Thoracic aorta (tissue), 2 donors: ENCODE measurements around the gene APBA2. TPM values are rescaled to one million over a fixed set of nuclear protein-coding genes. Genes with fewer than 3 reads are reported as not detected.
"Not testable (repeated sequence)": the region's sequence is repeated elsewhere in the genome, so short reads cannot be mapped to it uniquely, and the experiment has no call there.

ENCODE experiments used
- ATAC-seq: fragments of 150-250 bp; one replicate; pipeline ENCODE4 v1.8.0; 2017; ENCODE audit warnings: low read depth; ENCODE audit not compliant: insufficient number of reproducible peaks, low FRiP score
- DNase-seq: peaks from one replicate; pipeline ENCODE4 v3.0.0-alpha.2; 2020; ENCODE audit warnings: low spot score
- H3K27ac ChIP-seq, 2 donors: fragments of 200-600 bp; sonication (generic); 1 replicate in 1 of 2; 2 replicates in 1 of 2; pipeline ENCODE4 v1.5.1; 2016; ENCODE audit warnings: mild to moderate bottlenecking in 2 of 2, moderate library complexity in 2 of 2
- H3K27me3 ChIP-seq: fragments of 200-600 bp; sonication (generic); replicated peaks from 2 replicates; pipeline ENCODE4 v1.6.0; 2016; ENCODE audit warnings: mild to moderate bottlenecking; ENCODE audit not compliant: insufficient read depth
- H3K36me3 ChIP-seq: fragments of 200-600 bp; sonication (generic); one replicate; pipeline ENCODE4 v1.5.1; 2016
- H3K4me1 ChIP-seq, 2 donors: fragments of 200-600 bp; sonication (generic); 1 replicate in 1 of 2; 2 replicates in 1 of 2; pipeline versions ENCODE4 v1.5.1 to v1.6.0; 2016; ENCODE audit warnings: low read depth in 2 of 2, mild to moderate bottlenecking in 1 of 2; ENCODE audit not compliant: control insufficient read depth in 1 of 2
- H3K4me3 ChIP-seq: fragments of 200-600 bp; sonication (generic); 2 replicates; pipeline ENCODE4 v1.5.1; 2016; ENCODE audit warnings: mild to moderate bottlenecking
- H3K9me3 ChIP-seq: fragments of 200-600 bp; sonication (generic); 2 replicates; pipeline ENCODE4 v1.5.1; 2016
- CTCF ChIP-seq: fragments of 200-600 bp; sonication (generic); IDR thresholded peaks from one replicate; pipeline ENCODE4 v1.5.1; 2019; ENCODE audit warnings: antibody characterized with exemption
- total RNA-seq, 2 donors: library from RNA; depleted of rRNA; stranded (reverse); fragments of >200 nt; gene quantifications; one replicate each; pipeline versions ENCODE4 v1.1.0 to v1.2.3, GENCODE V29; 2016

The APBA2 gene
- total RNA-seq, 2 donors from 2014 or later, result 4.9 to 5.6 TPM

DNA sequence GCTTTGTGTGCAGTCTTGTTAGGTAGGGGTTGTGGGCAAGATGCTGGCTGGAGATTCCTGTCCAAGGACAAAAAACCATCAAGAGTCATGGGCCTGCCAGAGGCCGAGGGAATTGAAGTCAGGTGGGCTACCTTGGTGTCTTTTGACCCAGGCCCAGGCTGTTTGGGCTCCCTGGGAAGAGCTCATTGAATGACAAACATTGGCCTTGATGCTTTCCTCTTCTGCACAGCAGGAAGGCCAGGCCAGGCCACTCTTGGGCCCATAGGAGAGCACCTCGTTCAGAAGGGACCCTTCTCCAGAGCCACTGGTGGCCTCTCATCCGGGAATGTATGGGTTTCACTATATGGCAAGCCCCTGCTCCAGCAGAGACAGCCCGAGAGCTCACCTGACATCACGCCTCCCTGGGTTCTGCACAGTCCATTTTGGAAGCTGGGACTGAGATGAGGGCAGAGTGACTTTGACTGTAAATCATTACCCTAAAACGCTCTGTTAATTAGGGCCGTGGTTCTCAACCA lies 214.8 kb downstream of the APBA2 start:
- no peak for ATAC-seq
- no peaks in the 10 kb centered on the region for H3K9me3 ChIP-seq
- no peak for TF ChIP-seq CTCF
- no peaks in the 10 kb centered on the region for H3K27me3 ChIP-seq
- H3K4me1 ChIP-seq, result no peaks in the 10 kb centered on the region
- no peak overlapping the region for H3K27ac ChIP-seq
- H3K4me3 ChIP-seq, result no peak overlapping the region
- H3K36me3 ChIP-seq, result no peaks in the 10 kb centered on the region
- DNase-seq, result no peak

- TF ChIP-seq CTCF, result no peak
- no peaks in the 10 kb centered on the region for H3K9me3 ChIP-seq
- no peaks in the 10 kb centered on the region for H3K36me3 ChIP-seq
- DNase-seq, result no peak
- H3K27me3 ChIP-seq, result no peaks in the 10 kb centered on the region
- H3K4me1 ChIP-seq, result no peaks in the 10 kb centered on the region
- H3K4me3 ChIP-seq, result no peak overlapping the region
- no peak for ATAC-seq
- no peak overlapping the region for H3K27ac ChIP-seq
These were observed 215.7 kb downstream of the APBA2 start for GRCh38 chr15:29101491-29101890.

DNA sequence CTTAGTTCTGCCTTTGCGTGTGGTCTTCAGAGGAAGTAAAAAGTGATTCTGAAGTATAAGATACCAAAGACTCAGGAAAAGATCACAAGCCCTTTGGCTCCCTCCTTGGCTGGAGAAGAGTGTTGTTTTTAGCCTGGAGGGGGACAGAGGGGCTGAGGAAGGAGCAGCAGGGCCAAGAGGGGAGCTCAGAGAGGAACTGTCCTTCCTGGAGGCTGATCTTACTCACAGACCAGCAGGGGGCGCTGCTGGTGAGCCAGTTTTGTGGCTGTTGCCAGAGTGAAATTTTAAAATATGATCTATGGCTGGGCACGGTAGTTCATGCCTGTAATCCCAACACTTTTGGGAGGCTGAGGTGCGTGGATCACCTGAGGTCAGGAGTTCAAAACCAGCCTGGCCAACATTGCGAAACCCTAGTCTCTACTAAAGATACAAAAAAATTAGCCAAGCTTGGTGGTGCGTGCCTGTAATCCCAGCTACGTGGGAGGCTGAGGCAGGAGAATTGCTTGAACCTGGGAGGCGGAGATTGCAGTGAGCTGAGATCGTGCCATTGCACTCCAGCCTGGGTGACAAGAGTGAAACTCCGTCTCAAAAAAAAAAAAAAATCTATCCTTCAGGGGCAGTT lies 216.5 kb downstream of the APBA2 start:
- peak; percentile 46 for TF ChIP-seq CTCF
- not testable (repeated sequence) for H3K4me3 ChIP-seq, ATAC-seq, H3K27ac ChIP-seq, DNase-seq, H3K4me1 ChIP-seq, H3K9me3 ChIP-seq, H3K36me3 ChIP-seq, H3K27me3 ChIP-seq

- TF ChIP-seq CTCF, result no peak
- H3K27me3 ChIP-seq, result no peaks in the 10 kb centered on the region
- no peaks in the 10 kb centered on the region for H3K36me3 ChIP-seq
- no peak for DNase-seq
- H3K9me3 ChIP-seq, result no peaks in the 10 kb centered on the region
- no peaks in the 10 kb centered on the region for H3K4me1 ChIP-seq
- H3K27ac ChIP-seq, result no peak overlapping the region
- H3K4me3 ChIP-seq, result peak overlapping the region; percentile 70
- no peak for ATAC-seq
These were observed 217.4 kb downstream of the APBA2 start for GRCh38 chr15:29102911-29103823.

DNA sequence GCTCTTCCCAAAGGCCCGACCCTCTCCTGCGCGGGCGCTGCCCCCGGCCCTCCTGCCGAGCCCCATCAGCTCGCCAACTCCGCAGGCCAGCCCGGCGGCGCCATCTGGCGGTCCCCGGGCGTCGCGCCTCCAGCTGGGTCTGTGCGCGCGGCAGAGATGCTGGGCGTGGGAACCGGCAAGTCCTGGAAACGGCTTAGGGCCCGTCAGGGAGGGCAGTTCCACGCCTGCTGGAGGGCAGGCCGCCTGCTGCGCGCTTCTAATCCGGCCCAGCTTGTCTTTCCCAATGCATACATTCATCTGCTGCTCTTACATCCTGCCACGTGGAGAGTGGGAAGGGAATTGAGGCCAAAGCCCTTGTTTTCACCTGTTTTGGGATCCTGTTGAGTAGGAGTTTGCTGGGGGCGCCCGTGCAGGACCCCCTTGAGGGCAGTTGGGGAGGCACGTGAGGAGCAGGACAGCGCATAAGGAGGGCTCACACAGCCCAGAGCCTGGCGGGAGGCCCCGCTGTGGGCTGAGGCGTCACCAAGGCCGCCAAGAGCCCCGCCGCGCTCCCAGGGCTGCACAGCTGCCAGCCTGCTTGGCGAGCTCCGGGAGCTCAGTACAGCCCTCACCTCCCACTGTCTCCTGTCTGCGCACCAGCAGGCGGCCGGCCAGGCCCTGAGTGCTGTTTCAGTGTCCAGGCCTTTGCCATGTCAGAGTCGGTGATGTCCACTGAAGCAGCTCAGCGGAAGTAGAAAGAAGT lies 218.2 kb downstream of the APBA2 start:
- no peaks in the 10 kb centered on the region for H3K4me1 ChIP-seq
- ATAC-seq (no peak), DNase-seq (no peak)
- no peaks in the 10 kb centered on the region for H3K9me3 ChIP-seq
- peak overlapping the region; percentile 70 for H3K4me3 ChIP-seq
- H3K36me3 ChIP-seq, result no peaks in the 10 kb centered on the region
- no peak overlapping the region for H3K27ac ChIP-seq
- H3K27me3 ChIP-seq, result no peaks in the 10 kb centered on the region
- peak; percentile 83 for TF ChIP-seq CTCF
